GM21381 (cell line): ENCODE results near the gene TSSC4.

Source experiments
- ATAC-seq: cut with Tn5 transposase; IDR thresholded peaks from one replicate; pipeline ENCODE4 v1.9.1; 2021; ENCODE audit warnings: mild to moderate bottlenecking, moderate library complexity; ENCODE audit not compliant: unreplicated experiment

TSSC4 gene

DNA sequence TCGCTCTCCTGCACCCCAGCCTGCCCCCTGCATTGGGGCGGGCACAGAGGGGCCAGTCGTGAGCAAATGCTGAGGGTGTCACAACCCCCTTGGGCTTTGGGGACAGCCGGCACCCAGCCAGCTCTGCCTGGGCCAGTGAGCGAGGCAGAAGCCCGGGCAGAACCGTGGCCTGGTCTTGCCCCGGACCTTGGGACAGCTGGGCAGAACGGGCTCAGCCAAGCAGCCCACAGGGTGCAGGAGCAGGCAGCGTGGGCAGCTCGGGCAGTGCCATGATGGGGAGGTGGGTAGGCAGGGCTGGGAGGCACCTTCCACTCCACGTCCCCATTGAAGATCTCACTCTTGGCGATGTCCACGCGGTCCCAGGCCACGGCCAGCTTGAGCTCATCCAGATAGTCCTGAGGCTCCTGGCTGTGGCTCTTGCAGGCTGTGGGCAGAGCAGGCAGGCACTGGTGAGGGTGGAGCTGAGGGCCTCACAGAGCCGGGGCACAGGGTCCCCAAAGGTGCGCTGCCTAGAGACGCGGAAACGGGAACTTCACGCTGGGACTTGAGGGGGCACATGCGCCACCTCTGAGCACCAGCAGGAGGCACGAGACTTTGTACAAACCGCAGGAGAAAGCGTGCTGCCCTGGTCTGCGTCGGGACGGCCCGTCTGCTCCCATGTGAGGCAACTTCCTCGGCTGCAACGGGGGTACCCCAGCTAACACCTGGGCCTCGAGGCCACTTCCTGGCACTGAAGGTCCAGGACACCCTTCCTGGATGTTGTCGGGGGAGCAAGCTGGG is 15.2 kb downstream of the TSSC4 start:
- no peak for ATAC-seq

DNA sequence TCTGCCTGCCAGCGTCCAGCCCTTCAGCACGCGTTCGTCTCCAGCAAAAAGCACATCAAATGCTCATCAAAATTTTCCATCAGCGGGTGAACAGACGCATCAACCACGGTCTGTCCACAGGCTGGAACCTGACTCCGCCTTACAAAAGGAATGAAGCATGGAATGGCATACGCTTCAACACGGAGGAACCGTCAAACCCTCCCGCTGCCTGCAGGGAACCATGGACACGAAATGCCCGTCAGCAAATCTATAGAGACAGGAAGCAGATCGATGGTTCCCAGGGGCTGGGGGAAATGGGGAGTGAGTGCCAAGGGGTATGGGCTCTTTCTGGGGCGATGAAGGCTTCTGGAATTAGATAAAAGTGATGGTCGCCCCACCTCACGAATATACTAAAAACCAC is 16.2 kb downstream of the TSSC4 start:
- ATAC-seq, result no peak

DNA sequence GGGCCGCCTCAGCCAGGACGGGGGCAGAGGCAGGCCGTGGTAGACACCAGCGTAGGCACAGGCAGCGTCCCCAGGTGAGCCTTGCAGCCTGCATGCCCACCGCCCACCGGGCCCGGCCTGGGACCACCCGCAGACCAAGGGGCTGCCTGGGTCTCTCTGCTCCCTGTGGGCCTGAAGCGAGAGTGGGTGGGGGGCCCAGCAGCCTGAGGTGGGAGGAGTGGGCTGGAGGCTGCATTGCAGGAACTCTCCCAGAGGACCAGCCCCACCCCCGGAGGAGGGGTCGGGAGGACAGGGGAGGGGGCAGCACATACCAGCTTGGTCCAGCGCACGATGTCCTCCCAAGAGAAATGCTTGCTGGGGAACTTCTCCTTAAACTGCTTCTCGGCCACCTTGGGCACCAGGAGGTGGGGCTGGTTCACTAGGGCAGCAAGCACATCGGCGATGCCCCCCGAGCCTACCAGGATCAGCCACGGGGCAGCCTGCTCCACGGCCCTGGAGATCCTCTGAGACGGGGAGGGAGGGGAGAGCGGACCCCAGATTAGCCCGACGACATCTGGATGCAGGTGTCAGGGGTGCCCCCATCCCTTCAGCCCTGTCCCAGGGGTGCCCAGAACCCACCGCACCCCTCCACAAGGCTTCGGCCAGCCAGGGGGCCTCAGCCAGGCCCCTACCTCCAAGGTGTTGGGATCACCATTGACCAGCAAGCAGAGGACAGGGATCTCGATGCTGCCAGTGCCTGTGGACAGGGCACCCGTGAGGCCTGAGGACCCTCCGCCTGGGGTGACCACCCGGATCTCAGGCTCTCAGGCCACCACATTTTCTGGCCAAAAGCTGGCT is 17.5 kb downstream of the TSSC4 start:
- no peak for ATAC-seq

DNA sequence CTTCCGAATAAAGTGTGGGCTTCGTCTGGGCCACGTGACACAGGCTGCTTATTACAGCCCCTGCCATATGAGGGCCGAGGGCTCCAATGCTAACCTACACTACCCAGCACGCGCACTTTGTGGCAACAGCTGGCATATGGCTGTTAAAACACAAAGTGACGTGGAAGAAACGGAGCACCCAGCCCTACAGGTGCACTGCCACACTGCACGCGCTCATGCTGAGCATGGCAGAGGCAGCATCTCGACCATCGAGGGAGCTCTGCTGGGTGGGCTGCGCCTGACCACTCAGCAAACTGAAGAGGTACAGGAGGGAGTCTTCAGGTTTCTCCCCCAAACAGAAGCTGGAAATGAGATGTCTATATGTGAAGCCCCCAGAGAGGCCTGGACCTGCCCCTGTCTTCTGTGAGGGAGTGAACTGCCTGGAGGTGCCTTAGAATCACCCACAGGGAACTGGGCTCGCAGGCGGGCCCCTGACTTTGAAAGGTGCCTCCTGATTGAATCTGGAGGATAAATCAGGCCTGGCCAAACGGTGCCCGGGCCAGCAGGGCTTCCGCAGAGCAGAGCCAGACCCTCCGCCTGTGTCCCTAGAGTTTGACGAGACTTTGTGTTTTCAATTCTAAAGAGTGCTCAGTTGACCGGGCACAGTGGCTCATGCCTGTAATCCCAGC is 18.3 kb downstream of the TSSC4 start:
- ATAC-seq, result no peak

DNA sequence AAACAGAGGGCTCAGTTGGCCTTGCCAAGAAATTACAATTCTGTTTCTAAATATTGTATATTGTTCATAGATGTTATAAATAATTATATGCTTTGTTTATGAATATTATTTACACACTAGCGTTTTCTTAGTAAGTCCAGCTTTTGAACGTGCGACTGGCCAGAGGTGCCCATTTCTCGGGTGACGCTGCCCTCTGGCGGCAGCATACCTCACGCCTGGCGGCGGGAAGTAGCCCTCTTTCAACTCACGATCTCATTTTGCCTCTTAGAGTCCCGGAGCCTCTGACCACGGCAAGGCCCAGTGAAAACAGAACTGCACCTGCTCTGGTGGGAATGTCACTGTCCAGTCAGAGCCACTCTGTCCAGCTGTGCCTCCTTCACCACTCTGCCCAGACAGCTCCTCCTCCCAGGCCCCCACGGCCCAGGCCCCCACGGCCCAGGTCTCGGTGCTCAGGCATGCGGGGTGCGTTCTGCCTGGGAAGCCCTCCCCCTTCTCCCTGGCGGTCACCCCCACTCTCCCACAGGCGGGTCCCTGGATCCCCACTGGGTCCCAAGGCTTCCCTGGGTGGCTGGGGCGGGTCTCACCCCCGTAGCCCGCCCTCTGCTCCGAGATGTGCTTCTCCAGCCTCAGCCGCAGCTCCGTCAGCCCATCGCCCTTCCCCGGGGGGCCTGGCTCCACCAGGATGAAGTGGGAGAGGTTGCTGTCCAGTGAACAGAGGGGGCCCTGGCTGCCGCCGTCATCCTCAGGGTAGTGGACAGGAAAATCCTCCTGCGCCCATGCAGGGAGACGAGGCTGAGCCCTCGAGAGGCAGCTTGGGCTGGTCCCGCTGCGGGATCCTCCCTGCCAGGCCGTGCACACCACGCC is 19.3 kb downstream of the TSSC4 start:
- no peak for ATAC-seq

DNA sequence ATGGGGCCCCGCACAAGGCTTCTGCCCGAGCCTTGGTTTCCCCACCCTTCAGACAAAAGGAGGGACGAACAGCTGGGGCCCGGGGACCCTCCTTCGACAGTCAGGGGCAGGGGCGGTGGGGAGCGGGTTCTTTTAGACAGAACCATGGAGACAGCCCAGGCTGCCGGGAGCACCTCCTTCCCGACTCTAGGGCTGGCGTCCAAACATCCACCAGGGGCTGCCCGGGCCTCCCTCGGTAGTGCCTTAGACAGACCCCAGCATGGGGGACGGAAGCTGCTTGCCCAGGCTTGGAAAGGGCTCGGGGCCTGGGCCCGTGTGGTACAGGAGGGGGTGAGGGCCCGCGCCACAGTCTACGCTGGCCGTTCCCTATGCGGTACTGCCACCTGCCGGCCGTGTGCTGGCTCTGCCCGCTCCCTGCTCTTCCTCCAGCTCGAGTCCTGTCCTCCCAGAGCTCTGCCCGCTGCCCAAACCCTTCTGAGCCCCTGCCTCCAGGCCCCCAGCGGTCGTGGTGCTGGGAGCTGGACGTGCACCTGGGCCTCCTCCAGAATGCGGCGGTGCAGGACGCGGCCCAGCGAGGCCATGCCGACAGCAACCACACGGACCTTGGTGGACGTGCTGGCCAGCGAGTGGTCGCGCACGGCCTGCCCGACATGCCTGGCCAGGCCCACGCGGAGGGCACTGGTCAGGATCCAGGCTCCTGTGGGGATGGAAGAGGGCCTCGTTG is 20.1 kb downstream of the TSSC4 start:
- no peak for ATAC-seq

DNA sequence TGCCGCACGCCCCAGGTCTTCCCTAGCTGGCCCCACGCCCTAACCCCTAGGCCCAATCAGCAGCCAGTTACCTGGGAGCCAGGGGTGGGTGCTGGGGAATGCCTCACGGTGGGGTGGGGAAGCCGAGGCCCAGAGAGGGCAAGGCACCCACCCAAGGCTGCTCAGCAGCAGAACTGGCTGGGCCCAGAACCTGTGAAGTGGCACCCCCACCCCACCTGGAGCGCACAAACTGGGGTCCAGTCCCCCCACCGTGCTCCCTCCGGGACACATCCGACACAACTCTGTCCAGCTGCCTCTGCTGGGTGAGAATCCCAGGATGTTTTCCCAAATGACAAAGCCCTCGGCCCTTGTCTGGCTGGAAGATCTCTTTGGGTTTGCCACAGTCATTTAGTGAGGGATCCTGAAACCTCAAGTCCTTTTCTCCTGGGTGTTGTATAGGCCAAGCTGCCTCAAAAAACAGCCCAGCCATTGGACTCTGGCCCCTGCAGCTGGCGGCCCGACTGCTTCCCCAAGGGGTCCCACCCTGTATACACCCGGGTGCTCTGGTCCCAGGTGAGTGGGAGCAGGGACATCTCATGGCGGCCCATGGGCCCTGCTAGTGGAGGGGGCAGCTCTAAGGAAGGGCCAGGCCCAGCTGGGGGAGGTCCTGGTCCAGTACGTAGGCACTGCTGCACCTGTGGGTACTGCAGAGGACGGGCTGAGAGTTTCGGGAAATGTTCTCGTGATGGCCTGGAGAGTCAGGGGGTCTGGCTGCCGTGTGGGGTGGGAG is 20.9 kb downstream of the TSSC4 start:
- no peak for ATAC-seq

DNA sequence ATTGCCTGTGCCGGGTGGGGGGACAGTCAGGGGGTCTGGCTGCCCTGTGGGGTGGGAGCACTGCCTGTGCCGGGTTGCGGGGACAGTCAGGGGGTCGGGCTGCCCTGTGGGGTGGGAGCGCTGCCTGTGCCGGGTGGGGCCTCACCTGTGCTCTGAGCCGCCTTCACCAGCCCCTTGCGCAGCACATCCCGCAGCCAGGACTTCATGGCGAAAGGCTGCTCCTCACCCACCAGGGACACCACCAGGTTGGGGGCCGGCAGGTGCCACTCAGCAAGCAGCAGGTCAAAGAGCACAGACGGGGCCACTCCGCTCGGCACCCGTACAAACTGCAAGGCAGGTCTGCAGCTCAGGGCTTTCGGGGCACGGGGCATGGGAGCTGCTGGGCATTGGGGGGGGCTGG is 21.4 kb downstream of the TSSC4 start:
- ATAC-seq, result no peak

DNA sequence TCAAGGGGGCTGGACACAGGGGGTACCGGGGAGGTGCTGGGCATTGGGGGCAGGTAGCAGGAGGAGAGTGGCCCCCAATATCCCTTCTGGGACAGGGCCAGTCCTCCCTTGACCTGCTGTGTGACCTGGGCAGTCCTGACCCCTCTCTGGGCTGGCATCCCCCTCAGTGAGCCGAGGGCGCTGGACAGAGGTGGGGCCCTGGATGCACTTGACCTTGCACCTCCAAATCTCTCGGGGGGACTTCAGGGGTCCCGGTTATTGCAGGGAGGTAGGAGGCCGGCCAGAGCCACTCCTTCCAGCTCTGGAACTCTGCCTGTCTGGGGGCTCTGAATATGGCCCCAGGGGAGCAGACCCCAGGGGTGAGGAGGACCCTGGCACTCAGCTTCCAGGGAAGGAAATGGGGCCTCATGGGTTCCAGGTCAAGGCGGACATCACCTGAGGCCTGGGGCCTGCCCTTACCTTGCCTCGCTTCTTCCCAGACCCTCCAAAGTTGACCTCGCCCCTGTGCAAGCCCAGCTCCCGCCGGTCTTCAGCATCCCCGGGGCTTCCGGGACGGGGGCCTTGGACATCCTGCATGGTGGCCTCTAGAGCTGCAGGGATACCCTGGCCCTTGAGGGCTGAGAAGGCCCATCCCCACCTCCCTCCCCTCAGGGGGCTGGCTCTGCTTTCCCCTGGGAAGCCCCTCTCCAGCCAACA is 22.1 kb downstream of the TSSC4 start:
- ATAC-seq, result no peak

DNA sequence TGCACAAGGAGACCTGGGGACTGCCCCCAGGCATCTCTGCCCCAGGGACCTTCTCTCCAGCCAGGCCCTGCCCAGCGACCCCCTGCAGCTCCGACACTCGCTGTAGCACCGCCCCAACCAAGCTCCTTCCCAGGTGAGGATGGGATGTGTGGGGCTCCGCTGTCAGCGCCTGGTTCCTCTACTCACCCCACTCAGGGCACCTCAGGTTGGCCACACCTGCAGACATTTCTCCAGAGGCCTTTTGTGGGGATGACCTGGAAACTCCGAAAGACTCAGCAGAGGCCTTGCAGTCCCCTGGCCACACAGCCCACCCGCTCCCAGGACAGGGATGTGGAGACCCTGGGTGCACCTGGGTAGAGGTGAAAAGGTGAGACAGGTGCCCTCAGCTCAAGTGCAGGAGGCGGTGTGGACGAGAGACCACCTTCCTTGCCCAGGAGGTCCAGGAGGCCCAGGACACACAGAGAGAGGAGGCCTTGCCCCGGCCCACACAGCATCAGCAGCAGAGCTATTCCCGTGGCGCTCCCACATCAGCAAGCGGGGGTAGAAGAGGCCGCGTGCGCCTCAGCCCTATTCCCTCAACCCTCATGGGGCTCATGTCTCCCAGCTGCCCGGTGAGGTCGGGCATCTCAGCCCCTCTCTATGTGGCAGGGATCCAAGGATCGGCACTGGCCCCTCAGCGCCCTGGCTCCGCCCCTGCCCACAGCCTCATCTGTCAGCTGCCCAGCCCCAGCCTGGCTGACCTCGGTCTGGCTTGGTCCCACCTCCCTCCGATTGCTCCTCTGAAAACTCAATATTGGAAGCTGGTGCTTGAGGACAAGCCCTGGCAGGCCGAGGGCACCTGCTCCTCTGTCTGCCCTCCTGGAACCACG is 22.8 kb downstream of the TSSC4 start:
- no peak for ATAC-seq

DNA sequence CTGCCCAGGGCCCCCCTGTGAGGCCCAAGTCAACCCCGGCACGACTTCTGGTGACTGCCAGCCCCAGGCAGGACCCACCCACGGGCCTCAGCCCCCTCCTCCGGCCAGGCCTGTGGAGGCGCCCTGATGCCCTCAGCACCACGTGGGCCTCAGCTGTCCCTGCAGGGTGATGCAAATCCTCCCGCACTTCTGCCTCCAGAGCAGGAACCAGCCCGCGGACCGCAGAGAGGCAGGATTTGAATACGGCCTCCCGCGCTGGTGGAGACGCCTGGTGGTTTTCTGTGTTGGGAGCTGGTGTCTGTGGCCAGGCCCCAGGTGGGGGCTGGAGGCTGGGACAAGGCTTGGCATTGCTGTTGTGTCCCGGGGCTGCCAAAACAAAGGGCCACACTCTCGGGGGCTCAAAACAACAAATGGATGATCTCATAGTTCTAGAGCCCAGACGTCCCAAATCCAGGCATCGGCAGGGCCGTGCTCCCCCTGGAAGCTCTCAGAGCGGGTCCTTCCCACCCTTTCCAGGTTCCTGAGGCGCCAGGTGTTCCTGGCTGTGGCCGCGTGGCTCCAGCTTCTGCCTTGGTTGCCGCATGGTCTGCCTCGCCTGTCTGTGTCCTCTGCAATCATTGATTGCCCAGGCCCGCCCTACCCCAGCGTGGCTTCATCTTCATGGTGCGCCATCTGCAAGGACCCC is 24.4 kb downstream of the TSSC4 start:
- no peak for ATAC-seq

DNA sequence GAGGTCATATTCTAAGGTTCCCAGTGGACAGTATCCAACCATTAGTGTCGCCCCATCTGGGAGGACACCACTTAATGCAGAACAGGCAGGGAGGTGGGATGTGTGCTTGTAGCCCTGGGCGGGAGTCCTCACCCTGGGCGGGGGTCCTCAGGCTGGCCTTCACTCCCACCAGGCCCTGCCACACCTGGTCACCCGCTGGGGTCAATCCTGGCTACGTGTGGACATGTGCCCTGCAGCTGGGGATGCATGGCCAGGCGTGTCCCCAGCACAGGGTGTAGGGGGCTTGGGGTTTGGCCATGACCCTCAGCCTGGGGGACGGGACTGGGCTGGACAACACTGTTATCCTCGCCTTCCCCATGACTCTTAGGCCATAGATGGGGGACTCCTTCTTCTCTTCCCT is 25.0 kb downstream of the TSSC4 start:
- ATAC-seq, result no peak

DNA sequence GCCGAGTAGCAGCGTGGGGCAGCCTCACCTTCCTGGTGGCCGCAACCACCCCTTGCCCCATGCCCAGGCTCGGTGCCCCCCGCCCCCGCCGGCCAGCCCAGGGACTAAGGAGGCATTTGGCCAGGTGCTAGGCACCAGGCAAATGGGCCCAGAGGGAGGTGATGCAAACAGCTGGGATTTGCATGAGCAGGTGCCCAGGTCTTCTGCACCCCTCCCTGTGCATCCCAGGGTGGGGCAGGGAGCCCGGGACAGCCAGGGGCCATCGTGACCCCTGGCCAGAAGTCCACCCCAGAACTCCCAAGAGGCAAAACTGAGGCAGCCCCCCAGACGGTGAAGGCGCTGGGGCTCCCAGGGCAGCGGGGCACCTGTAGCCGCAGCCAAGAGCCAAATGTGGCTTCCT is 25.7 kb downstream of the TSSC4 start:
- ATAC-seq, result no peak

DNA sequence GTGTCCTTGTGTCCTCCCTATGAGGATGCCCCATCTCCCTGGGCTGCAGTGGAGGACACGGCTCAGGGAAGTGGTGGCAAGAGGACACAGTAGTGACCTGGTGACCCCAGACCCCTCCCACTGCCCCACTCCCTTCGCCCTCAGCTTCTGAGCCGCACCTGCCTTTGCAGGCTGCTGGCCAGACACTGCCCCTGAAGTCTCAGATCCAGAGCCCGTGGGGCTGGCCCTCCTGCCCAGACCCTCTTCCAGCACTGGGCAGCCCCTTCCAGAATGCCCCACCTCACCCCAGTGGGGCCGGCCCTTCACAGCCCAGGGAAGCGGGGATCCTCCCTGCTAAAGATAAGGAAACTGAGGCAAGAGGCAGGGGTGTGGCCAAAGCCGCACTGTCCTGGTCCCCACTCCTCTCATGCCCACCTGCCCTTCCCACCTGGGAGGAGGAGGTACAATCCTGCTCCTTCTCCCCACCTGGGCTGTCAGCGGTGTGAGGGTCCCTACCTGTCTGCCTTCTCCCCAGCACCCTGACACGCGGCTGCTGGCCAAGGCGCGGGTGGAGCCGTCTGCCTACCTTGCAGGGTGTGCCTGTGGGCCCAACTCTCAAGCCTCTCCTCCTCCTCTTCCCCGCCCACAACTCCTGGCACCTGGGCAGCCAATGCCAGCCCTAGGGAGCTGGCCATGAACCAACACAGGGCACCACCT is 26.4 kb downstream of the TSSC4 start:
- no peak for ATAC-seq

DNA sequence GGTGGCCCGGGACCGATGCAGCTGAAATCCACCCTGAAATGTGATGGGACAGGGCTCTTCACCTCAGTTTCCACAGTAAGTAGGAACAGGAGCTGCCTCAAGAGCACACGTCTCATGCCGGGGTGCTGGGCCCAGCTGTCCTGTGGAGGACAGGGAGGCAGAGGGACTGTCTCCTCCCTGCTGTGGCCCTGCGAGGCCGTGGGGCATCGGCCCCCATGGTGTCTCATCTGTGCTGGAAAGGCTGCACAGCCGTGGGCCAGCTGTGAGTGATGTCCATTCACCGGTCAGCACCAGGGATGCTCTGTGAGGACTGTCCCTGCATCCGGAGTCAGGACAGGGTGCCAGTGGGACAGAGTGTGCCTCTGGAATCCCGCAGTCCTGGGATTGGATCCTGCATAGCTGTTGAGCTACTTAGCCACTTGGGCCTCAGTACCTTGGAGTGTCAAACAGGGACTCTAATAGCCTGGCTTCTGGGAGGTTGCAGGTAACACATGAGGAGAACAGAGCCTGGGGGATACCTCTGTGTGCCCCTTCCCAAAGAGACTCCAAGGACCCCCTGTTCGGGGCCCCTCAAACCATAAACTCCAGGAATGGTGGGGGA is 27.3 kb downstream of the TSSC4 start:
- ATAC-seq, result no peak

DNA sequence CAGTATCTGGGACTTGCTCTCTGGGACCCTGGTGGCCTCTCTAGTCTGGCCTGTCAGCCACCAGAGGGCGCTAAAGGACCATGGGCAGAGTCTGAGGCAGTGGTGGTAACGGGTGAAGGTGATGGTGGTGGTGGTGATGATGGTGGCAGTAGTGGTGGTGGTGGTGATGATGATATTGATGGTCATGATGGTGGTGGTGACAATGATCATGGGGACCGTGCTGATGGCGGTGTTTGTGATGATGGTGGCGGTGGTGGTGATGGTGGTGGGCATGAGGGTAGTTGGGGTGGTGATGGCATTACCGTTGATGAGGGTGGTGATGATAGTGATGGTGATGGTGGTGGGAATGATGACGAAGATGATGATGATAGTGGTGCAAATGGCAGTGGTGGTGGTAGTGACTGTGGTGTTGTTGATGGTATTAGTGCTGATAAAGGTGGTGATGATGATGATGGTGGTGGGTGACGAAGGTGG is 27.8 kb downstream of the TSSC4 start:
- no peak for ATAC-seq
